Thyroid gland (tissue), 4 donors: Measurements from ENCODE around the gene B4GALNT3. TPM values are rescaled to one million over a fixed set of nuclear protein-coding genes. Genes with fewer than 3 reads are reported as not detected.

ENCODE experiments used
- DNase-seq, 2 donors: peaks; one replicate each; pipeline ENCODE4 v3.0.0-alpha.2; 2019
- H3K27ac ChIP-seq, 3 donors: fragments of 200-600 bp; sonication (generic); 1 replicate in 2 of 3; 2 replicates in 1 of 3; pipeline ENCODE4 v1.5.1; 2016 to 2019; ENCODE audit warnings: mild to moderate bottlenecking in 1 of 3, moderate library complexity in 1 of 3
- H3K27me3 ChIP-seq: fragments of 200-600 bp; sonication (generic); one replicate; pipeline ENCODE4 v1.5.1; 2019
- H3K36me3 ChIP-seq, 2 donors: fragments of 200-600 bp; sonication (generic); one replicate each; pipeline ENCODE4 v1.5.1; 2016 to 2019
- H3K4me1 ChIP-seq, 2 donors: fragments of 200-600 bp; sonication (generic); one replicate each; pipeline ENCODE4 v1.5.1; 2017 to 2019
- H3K4me3 ChIP-seq, 3 donors: fragments of 200-600 bp; sonication (generic); replicated peaks in 1 of 3; 1 replicate in 2 of 3; 2 replicates in 1 of 3; pipeline ENCODE4 v1.5.1; 2016; ENCODE audit warnings: mild to moderate bottlenecking in 1 of 3
- H3K9me3 ChIP-seq: fragments of 200-600 bp; sonication (generic); one replicate; pipeline ENCODE4 v1.5.1; 2017
- POLR2A ChIP-seq, 2 donors: fragments of 450-650 bp; IDR thresholded peaks; one replicate each; pipeline ENCODE4 v1.6.1; 2017; ENCODE audit warnings: antibody characterized with exemption in 2 of 2, mild to moderate bottlenecking in 2 of 2, moderate library complexity in 1 of 2
- WGBS, 2 donors: methylation state at CpG; one replicate each; pipeline ENCODE4 v1.1.5; 2017; 5-methylcytosine and 5-hydroxymethylcytosine counted together
- intact Hi-C: fragments of 100-400 bp; cut with DNase I; formaldehyde crosslinking; loops from one replicate; pipeline ENCODE4 v1.15.1; 2023
- total RNA-seq, 4 donors: library from RNA; depleted of rRNA; stranded (reverse); fragments of >200 nt; gene quantifications; one replicate each; pipeline ENCODE4 v1.2.3, GENCODE V29; 2016
- TF ChIP-seq, protein P1 (sequence below), 6 experiments: fragments of 200-600 bp in 3 of 6; fragments of 450-650 bp in 3 of 6; sonication (generic) in 3 of 6; IDR thresholded peaks; one replicate each; pipeline ENCODE4 v1.5.1; 2016 to 2019; ENCODE audit warnings: antibody characterized with exemption in 6 of 6, mild to moderate bottlenecking in 2 of 6, inconsistent platforms in 1 of 6, moderate library complexity in 1 of 6

B4GALNT3 gene
- total RNA-seq, 4 donors from 2014 or later = 3.9 to 6.6 (median 5.6) TPM

DNA sequence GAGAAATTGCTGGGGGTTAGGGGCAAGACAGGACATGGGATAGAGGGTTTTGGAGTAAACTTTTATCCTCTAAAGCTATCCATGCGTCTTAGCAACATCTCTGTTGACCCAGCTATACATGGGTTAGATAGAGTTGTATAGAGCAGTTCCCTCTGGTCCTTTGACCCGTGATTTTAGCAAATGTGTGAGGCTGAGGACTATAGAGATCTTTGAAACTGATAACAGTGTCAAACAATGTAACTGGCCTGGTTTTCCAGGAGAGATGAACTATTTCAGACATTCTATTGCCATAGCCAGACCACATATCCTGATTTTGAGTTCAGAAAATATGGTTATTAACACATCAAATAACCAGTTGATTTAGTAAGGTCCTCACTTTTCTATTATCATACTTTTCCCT is 60.4 kb downstream of the B4GALNT3 start:
- intact Hi-C loops = no loop called here
- H3K27ac ChIP-seq = no peak overlapping the region
- WGBS, 2 donors = 70 to 75% methylated on average over 2 of the region's 2 CpGs
- H3K9me3 ChIP-seq = no peaks in the 10 kb centered on the region
- DNase-seq = no peak
- no peak overlapping the region for H3K4me3 ChIP-seq
- no peak for TF ChIP-seq POLR2A (IDR thresholded peaks at IDR 0.05)
- TF ChIP-seq, protein P1, sequence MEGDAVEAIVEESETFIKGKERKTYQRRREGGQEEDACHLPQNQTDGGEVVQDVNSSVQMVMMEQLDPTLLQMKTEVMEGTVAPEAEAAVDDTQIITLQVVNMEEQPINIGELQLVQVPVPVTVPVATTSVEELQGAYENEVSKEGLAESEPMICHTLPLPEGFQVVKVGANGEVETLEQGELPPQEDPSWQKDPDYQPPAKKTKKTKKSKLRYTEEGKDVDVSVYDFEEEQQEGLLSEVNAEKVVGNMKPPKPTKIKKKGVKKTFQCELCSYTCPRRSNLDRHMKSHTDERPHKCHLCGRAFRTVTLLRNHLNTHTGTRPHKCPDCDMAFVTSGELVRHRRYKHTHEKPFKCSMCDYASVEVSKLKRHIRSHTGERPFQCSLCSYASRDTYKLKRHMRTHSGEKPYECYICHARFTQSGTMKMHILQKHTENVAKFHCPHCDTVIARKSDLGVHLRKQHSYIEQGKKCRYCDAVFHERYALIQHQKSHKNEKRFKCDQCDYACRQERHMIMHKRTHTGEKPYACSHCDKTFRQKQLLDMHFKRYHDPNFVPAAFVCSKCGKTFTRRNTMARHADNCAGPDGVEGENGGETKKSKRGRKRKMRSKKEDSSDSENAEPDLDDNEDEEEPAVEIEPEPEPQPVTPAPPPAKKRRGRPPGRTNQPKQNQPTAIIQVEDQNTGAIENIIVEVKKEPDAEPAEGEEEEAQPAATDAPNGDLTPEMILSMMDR (IDR thresholded peaks at IDR 0.05) = no peak
- H3K4me1 ChIP-seq = no peaks in the 10 kb centered on the region
- no peaks in the 10 kb centered on the region for H3K36me3 ChIP-seq
- no peaks in the 10 kb centered on the region for H3K27me3 ChIP-seq

DNA sequence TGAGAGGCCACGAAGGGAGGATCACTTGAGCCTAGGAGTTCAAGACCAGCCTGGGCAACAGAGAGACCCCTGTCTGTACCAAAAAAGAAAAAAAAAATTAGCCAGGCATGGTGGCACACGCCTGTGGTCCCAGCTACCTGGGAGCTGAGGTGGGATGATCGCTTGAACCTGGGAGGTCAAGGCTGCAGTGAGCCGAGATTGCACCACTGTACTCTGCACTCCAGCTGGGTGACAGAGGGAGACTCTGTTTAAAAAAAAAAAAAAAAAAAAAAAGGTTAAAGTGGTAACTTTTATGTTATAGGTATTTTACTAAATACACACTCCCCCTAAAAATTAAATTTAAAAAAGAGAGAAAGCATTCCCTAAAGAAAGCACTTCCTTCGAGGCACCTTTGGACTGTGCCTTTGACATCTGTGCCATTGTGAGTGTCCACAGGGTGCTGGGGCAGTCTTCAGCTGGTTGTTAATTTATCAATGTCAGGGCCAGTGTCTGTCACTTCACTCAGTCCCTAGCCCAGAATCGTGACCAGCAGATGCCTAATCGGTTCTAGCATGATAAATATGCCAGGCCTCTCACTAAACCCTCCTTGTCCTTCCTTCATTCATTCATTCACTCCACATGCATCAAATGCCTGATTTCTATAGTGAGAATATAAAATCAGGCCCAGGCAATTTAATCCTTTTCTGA is 63.1 kb downstream of the B4GALNT3 start:
- DNase-seq = no peak
- H3K9me3 ChIP-seq = no peaks in the 10 kb centered on the region
- no peak for TF ChIP-seq POLR2A (IDR thresholded peaks at IDR 0.05)
- TF ChIP-seq, protein P1 (IDR thresholded peaks at IDR 0.05) = no peak
- intact Hi-C loops = no loop called here
- 79 to 85% methylated on average over 7 of the region's 7 CpGs for WGBS, 2 donors
- no peaks in the 10 kb centered on the region for H3K4me1 ChIP-seq
- H3K36me3 ChIP-seq = no peaks in the 10 kb centered on the region
- H3K4me3 ChIP-seq = no peak overlapping the region
- no peak overlapping the region for H3K27ac ChIP-seq
- no peaks in the 10 kb centered on the region for H3K27me3 ChIP-seq

DNA sequence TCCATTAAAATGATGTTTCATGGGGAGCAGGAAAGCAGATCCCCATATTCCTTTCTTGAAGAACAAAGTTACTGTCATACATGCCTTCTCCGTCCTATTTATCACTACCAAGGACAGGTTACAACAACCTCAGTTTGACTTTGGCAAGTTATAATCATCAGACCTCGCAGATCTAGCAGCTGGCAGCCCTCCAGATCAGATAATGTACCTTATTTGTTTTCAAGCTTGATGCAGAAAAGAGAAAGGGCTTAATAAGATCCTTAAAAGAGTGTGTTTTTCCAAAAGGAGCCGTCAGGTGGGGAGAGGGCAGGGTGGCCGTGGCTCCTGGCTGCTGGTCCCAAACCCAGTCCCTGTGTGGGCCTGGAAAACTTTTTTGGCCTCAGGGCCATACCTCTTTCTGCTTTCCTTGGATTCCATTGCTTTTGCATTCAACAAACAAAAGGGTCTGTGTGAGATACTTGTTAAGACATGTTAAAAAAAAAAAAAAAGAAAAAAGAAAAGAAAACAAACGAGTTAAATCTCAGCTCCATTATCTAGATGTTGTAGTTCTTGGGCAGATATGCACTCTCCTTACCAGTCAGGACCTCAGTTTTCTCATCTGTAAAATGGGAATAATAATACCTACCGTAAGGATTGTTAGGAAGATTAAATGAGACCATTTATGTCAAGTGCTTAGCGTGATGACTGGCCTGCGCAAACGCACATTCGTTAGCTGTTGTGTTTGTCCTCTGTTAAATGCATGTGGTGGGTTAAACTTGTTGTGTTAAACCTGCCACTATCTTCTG is 64.6 kb downstream of the B4GALNT3 start:
- WGBS, 2 donors = 64 to 74% methylated on average over 10 of the region's 10 CpGs
- Histone ChIP-seq H3K36me3 (no peaks in the 10 kb centered on the region), H3K27ac (no peak overlapping the region), H3K4me3 (no peak overlapping the region), H3K27me3 (no peaks in the 10 kb centered on the region), H3K4me1 (no peaks in the 10 kb centered on the region), H3K9me3 (no peaks in the 10 kb centered on the region)
- TF ChIP-seq POLR2A (IDR thresholded peaks at IDR 0.05) = no peak
- TF ChIP-seq, protein P1 (IDR thresholded peaks at IDR 0.05) = no peak
- intact Hi-C loops = no loop called here
- DNase-seq = no peak

DNA sequence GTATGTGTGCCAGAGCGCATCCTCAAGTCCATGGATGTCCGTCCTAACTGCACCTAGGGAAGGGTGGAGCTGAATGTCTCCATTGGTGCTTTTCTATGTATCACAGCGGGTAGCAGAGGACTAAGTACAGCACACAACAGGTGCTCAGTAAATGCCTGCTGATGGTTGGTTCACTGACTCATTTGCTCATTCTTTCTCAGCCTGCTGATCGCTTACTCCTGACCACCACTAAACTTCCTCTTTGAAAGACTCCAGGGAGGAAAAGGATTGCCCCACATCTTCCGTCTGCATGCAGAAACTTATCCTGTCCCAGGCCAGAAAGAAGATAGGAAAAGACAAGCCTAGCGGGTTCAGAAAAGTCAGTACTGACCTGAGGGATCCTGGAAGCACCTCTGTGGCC is 66.3 kb downstream of the B4GALNT3 start:
- WGBS, 2 donors = 81 to 89% methylated on average over 3 to 6 of the region's 6 CpGs
- no peak overlapping the region for H3K4me3 ChIP-seq
- H3K36me3 ChIP-seq = no peaks in the 10 kb centered on the region
- H3K9me3 ChIP-seq = no peaks in the 10 kb centered on the region
- intact Hi-C loops = no loop called here
- no peak overlapping the region for H3K27ac ChIP-seq
- no peaks in the 10 kb centered on the region for H3K27me3 ChIP-seq
- no peak for TF ChIP-seq POLR2A (IDR thresholded peaks at IDR 0.05)
- TF ChIP-seq, protein P1 (IDR thresholded peaks at IDR 0.05) = no peak
- no peak for DNase-seq
- no peaks in the 10 kb centered on the region for H3K4me1 ChIP-seq

DNA sequence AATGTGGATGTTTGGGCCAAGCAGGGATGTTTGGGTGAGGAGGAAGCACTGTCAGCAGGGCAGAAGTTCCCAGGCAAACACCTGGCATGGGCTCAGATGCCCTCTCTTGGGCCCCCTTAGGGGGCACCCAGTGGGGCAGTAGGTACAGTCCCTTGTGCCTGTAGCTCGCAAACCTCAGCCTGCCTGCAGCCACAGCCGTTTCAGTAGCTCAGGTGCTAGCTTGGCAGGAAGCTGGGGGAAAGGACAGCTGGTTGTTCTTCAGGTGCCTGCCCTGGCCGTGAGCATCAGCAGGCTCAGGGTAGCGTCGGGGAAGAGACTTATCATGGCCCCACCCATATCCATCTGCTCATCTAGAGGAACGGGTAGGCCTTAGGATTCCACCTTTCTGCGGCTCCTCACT is 67.5 kb downstream of the B4GALNT3 start:
- Histone ChIP-seq H3K4me1 (no peaks in the 10 kb centered on the region), H3K36me3 (no peaks in the 10 kb centered on the region), H3K27me3 (no peaks in the 10 kb centered on the region), H3K27ac (no peak overlapping the region), H3K9me3 (no peaks in the 10 kb centered on the region), H3K4me3 (no peak overlapping the region)
- no peak for DNase-seq
- intact Hi-C loops = no loop called here
- TF ChIP-seq, protein P1 (IDR thresholded peaks at IDR 0.05) = no peak
- no peak for TF ChIP-seq POLR2A (IDR thresholded peaks at IDR 0.05)
- 93% methylated on average over 3 to 7 of the region's 7 CpGs for WGBS, 2 donors
